ENCODE results near the gene MCRIP2.

The MCRIP2 gene

DNA sequence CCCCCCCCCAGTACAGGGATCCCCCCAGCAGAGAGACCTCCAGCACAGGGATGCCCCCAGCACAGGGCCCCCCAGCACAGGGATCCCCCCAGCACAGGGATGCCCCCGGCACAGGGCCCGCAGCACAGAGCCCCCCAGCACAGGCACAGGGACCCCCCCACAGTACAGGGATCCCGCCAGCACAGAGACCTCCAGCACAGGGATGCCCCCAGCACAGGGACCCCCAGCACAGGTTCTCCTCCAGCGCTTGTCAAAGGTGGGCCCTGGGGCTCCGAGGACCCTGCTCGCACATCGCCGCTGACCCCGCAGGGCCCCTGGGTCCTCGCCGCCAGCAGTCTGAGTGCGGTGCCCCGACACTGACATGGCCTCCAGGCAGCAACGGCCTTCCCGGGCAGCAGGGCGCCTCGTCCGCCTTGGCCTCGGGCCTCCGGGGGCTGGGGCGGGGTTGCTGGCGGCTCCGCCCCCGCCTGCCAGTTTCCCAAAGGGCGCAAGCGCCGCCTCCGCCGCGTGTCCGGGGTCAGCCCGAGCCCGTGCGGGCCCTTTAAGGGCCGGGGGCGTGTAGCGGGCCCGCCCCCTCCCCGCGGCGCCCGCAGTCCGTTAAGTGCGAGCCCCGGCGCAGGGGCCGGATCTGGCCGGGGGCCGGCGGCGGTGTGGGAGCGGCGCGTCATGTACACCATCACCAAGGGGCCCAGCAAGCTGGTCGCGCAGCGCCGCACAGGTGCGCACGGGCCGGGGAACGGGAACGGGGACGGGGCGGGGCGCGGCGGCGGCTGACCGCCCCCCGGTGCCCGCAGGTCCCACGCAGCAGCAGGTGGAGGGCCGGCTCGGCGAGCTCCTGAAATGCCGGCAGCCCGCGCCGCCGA, at the start of gene MCRIP2:
Gene MCRIP2 (plus strand): TSS at position 503 of the 863 bp plus-strand sequence. CDS start 164 bp downstream, at position 667.
- TF ChIP-seq, protein P1, sequence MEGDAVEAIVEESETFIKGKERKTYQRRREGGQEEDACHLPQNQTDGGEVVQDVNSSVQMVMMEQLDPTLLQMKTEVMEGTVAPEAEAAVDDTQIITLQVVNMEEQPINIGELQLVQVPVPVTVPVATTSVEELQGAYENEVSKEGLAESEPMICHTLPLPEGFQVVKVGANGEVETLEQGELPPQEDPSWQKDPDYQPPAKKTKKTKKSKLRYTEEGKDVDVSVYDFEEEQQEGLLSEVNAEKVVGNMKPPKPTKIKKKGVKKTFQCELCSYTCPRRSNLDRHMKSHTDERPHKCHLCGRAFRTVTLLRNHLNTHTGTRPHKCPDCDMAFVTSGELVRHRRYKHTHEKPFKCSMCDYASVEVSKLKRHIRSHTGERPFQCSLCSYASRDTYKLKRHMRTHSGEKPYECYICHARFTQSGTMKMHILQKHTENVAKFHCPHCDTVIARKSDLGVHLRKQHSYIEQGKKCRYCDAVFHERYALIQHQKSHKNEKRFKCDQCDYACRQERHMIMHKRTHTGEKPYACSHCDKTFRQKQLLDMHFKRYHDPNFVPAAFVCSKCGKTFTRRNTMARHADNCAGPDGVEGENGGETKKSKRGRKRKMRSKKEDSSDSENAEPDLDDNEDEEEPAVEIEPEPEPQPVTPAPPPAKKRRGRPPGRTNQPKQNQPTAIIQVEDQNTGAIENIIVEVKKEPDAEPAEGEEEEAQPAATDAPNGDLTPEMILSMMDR (IDR thresholded peaks at IDR 0.05), result no peak

GRCh38 chr16:591892-592517, 49.6 kb upstream of the MCRIP2 start:
- TF ChIP-seq, protein P1 (IDR thresholded peaks at IDR 0.05), result no peak

DNA sequence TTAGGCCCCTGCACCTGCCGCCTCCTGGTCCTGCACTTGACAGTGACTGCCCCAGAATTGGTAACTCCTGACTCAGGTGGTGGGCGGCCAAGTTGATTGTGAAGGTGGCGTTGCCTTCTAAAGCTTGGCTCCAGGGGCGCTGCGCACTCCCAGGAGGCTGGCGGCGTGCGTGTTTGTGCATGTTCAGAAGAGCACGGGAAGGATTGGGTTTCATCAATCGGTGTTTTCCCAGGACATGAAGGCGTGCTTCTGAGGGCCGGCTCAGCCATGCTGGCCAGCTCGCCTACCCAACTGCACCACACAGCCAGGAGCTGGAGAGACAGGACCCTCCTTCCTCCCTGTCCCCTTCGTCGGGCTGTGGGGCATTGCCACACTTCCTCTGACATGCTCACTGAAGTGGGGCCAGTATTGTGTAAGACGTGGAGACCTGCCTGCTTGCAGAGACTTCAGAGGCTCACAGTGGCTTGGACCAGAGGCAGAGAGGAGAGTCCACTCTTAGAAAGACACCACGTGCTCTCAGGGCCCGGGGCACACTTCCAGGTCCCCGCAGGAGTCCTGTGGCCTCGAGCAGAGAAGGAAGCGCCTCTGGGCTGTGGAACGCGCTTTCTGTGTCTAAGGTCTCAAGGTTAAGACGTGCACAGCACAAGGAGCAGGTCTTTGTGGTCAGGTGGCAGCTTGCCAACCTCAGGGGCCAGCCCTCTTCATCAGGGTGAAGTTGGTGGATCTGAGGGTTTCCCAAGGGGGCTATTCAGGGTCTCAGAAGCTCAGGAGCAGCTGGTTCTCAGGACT, 48.9 kb upstream of the MCRIP2 start:
- TF ChIP-seq, protein P1 (IDR thresholded peaks at IDR 0.05), result no peak

- TF ChIP-seq, protein P1 (IDR thresholded peaks at IDR 0.05), result no peak
Observed at GRCh38 chr16:593406-593805, 48.2 kb upstream of the MCRIP2 start.

GRCh38 chr16:593807-594206, 47.8 kb upstream of the MCRIP2 start:
- TF ChIP-seq, protein P1 (IDR thresholded peaks at IDR 0.05), result no peak

GRCh38 chr16:595094-595528, 46.5 kb upstream of the MCRIP2 start:
- TF ChIP-seq, protein P1 (IDR thresholded peaks at IDR 0.05), result no peak

All from LNCAP (cell line).